Posterior vena cava (tissue), 2 donors: Measurements from ENCODE around the gene KCNQ2. TPM values are rescaled to one million over a fixed set of nuclear protein-coding genes. Genes with fewer than 3 reads are reported as not detected.

Experiments used
- DNase-seq: peaks from one replicate; pipeline ENCODE4 v3.0.0-alpha.2; 2020; ENCODE audit warnings: low spot score
- intact Hi-C, 2 donors: fragments of 100-400 bp; cut with DNase I; formaldehyde crosslinking; loops; one replicate each; pipeline versions ENCODE4 v1.14.1 to v1.14.2; 2022 to 2023
- total RNA-seq, 2 donors: library from RNA; stranded (reverse); fragmentation: NEBNext Ultra II Directional; extraction: Animal tissue kit (Norgen Biotek cat#: 25700); gene quantifications; one replicate each; pipeline ENCODE4 v1.2.1, GENCODE V29; 2021
- donor health status: DM: yes; HTN: yes; CAD: no.
- donor health status: DM: yes; HTN: yes; CAD: no.

The KCNQ2 gene
- total RNA-seq, 2 donors from 2014 or later: not detected

GRCh38 chr20:63445075-63445734, 27.2 kb downstream of the KCNQ2 start:
- no peak for DNase-seq
- intact Hi-C loops: no loop called here

DNA sequence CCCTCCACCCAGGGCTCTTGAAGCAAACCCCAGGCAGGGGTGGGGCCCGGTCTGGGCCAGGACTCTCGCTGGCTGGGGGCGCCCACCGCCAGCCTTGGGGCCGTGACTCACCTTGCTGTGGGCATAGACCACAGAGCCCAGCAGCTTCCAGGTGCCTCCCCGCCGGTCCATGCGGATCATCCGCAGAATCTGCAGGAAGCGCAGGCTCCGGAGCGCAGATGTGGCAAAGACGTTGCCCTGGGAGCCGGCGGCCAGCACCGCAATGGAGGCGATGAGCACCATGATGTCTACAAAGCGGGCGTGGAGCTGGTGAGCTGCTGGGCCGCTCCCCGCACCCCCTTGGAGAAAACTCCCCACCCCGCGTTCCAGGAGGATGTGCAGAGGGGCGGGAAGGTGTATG, 27.9 kb downstream of the KCNQ2 start:
- DNase-seq: no peak
- intact Hi-C loops: no loop called here

DNA sequence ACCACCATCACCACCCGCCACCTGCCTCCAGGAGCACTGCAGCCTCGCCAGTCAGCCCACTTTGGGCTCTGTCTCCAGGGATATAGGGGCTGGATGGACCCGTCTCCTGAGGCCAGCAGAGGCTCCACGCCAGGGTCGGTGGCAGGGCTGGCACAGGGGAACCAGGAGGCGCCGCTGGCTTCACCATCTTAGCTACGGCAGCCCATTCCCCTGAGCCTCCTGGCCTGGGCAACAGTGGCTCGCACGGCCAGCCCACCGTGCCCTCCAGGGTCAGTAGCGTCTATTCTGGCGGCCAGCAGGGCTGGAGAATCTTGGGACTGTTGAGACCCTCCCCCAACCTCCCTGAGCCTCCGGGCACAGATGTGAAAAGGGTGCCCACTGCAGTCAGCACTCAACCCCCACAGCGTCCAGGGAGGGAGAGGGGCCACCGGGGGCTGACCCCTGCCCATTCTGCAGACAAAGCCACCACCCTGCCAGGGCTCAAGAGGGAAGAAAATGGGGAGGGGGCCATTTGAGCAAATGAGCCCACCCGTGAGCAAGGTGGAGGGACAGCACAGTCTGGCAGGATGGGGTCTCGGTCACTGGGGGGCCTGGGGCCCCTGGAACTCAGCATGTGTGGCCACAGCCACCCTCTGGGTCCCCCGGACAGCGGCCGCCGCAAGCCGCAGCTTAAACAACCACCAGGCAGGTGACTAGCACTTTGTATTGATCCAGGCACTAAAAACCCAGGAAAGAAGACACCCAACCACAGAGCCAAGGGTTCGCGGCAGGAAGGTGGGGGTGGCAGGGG, 28.7 kb downstream of the KCNQ2 start:
- no peak for DNase-seq
- intact Hi-C loops: no loop called here

- DNase-seq: no peak
These were observed 30.4 kb downstream of the KCNQ2 start for GRCh38 chr20:63442100-63442493.

GRCh38 chr20:63441136-63442099, 31.0 kb downstream of the KCNQ2 start:
- no peak for DNase-seq
- intact Hi-C loops: no loop called here

More at GRCh38 chr20:63442100-63442493, 30.4 kb downstream of the KCNQ2 start:
- intact Hi-C loops: no loop called here

DNA sequence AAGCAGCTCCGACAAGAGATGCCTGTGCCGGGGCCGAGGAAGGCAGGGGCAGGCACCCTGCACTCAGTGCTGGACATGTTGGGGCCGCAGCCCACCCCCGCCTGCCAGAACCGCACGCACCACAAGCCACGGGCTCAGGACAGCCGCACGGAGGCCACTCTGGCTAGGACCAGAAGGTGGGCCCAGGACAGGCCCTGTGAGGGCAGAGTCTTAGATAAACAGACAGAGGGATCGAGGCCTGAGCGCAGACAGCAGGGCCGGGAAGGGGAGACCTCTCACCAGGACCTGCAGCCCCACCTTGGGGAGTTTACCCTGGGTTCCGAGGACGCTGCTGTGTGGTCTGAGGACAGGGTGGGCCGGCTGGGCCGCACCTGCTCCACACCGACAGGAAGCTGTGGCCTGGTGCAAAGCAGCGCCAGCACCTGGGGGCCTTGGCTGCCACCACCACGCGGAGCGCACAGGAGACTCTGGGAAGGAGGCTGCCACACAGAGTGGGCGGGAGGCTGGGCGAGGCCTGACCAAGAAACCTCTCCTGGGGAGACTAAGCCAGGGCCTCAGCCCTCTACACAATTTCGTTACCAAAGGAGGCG, 32.0 kb downstream of the KCNQ2 start:
- DNase-seq: no peak
- intact Hi-C loops: no loop called here

- no peak for DNase-seq
These were observed 32.6 kb downstream of the KCNQ2 start for GRCh38 chr20:63439866-63440265.

DNA sequence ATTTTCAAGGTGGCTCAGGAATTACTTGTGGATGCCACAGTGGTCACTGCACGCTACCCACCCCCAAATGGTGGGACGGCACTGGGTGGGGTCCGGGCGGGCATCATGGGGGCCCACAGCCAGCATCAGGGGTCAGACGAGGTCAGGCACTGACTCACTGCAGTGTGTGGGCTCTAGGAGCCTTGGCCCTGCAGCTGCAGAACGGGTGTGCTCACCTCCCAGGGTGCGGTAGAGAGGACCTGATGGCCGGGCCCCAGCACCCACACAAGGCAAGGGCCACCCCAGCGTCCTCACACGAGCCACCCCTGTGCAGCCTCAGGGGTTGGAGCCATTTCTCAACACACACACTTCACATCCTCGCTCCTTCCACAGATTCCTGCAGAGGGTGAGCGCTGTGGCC, 34.3 kb downstream of the KCNQ2 start:
- DNase-seq: no peak
- intact Hi-C loops: no loop called here

More at GRCh38 chr20:63439866-63440265, 32.6 kb downstream of the KCNQ2 start:
- intact Hi-C loops: no loop called here

DNA sequence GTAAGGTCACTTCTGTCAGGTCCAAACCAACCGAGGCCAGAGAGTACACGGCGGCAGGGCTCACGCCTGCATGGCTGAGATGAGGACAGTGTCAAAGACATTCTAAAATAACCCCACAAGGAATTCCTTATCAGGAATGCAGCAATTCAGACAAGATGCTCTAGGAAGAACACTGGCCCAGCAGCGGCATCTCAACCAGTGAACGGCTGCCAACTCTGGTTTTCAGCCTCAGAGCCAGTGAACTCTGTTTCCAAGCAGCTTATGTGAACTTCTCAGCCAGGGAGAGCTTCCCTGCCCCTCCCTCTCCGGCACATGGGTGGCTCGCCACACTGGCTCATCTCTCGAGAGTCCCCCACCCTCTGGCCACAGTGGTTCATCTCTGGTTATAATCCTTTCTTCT, 36.9 kb downstream of the KCNQ2 start:
- intact Hi-C loops: no loop called here

GRCh38 chr20:63434599-63435378, 37.7 kb downstream of the KCNQ2 start:
- intact Hi-C loops: no loop called here

More for the DNA sequence above, 36.9 kb downstream of the KCNQ2 start:
- no peak for DNase-seq

DNA sequence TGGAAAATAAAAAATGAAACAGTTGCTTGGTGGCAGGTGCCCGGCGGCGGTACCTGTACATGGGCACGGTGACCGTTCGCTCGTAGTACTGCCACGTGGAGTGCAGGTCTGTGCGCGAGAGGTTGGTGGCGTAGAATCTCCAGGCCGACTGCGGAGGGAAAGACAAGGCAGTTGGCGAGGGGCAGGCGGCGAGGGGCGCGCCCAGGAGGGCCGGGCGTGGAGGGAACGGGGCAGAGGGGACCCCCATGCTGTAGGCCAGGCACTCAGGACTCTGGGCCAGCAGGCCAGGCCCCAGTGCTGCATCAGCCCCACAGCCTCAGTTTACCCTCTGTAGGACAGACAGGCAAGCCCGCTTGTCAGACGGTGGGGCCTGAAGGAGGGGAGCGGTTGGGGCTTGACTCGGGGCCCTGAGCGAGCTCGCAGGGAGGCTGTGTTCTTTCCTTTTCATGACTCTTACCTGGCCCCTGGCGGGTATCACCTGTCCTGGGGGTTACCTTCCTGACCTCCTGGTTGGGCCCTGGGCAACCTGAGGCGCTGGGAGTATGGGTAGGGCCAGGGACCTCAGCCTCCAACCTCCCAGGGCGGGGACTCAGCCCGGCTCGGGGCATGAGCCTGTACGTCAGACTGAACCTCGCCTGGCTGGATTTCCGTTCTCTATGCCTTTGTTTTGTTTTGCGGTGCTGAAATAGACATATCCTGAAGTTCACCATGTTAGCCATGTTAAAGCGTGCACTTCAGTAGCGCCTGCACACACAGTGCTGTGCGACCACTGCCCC, 38.5 kb downstream of the KCNQ2 start:
- no peak for DNase-seq
- intact Hi-C loops: no loop called here

More at GRCh38 chr20:63434599-63435378, 37.7 kb downstream of the KCNQ2 start:
- DNase-seq: no peak

- intact Hi-C loops: no loop called here
- DNase-seq: no peak
These were observed 39.1 kb downstream of the KCNQ2 start for GRCh38 chr20:63433351-63433750.

DNA sequence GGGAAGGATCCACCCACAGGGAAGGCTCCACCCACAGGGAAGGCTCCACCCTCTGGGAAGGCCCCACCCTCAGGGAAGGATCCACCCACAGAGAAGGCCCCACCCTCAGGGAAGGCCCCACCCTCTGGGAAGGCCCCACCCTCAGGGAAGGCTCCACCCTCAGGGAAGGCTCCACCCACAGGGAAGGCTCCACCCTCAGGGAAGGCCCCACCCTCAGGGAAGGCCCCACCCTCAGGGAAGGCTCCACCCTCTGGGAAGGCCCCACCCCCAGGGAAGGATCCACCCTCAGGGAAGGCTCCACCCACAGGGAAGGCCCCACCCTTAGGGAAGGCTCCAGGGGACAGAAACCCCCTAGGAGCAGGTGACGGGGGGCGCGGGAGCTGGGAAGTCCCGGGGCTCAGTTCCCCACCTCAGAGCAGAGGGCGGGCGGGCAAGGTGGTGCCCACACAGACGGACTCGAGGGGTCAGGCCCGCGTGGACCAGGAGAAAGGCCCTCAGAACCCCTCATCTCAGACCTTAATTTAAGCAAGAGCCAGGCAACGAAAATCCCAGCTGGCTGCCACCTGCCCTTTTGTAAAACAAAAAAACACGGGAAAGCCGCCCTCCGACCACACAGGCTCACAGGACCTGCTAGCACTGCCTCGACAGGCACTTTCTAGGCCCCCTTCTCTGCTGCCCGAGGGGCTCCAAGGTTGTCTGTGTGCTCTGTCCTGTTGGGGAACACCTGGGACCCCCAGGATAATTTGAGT, 39.7 kb downstream of the KCNQ2 start:
- no peak for DNase-seq
- intact Hi-C loops: no loop called here

- intact Hi-C loops: no loop called here
- DNase-seq: no peak
These were observed 40.5 kb downstream of the KCNQ2 start for GRCh38 chr20:63431944-63432343.

- DNase-seq: no peak
- intact Hi-C loops: no loop called here
These were observed 41.6 kb downstream of the KCNQ2 start for GRCh38 chr20:63430891-63431290.

DNA sequence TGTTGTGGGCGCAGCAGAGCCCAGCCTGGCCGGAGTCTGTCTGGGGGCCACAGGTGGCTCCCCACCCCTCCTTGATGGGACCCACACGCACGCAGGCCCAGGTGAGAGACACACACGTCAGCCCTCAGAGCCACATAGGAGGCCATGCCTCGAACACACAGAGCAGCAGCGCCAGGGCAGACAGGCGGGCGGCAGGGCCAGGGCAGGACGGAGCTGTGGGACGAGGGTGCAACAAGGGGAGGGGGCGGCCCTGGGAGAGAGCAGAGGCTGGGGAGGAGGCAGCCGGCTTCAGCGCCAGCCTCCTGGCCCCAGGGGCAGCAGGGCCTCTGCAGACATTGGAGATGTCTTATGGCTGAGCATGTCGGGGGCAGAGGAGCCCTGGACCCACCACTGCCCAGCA, 42.5 kb downstream of the KCNQ2 start:
- intact Hi-C loops: no loop called here
- no peak for DNase-seq

GRCh38 chr20:63428906-63429575, 43.4 kb downstream of the KCNQ2 start:
- DNase-seq: no peak
- intact Hi-C loops: no loop called here
